HepG2 (cell line): ENCODE measurements around the gene CHST14. TPM values are rescaled to one million over a fixed set of nuclear protein-coding genes. Genes with fewer than 3 reads are reported as not detected.
A peak's percentile ranks its signal among the peaks of the same experiment; 100 is the strongest.

Experiments used
- AKAP8 ChIP-seq: sonication (generic); formaldehyde crosslinking; IDR thresholded peaks from 2 replicates; pipeline ENCODE4 v1.5.1; 2020; ENCODE audit warnings: mild to moderate bottlenecking, missing genetic modification reagents
- ASH2L ChIP-seq: fragments of 300-600, 200-600 bp; sonication (generic); IDR thresholded peaks from 2 replicates; pipeline ENCODE4 v1.7.0; 2017; ENCODE audit warnings: low read depth, mild to moderate bottlenecking, moderate library complexity, mixed read lengths, low read length; ENCODE audit not compliant: insufficient read length
- BCL6 ChIP-seq: IDR thresholded peaks from 2 replicates; pipeline ENCODE4 v1.6.1; 2016; ENCODE audit warnings: missing genetic modification reagents, missing compliant biosample characterization
- CBX2 ChIP-seq, 2 experiments: fragments of 200-600 bp in 1 of 2; sonication (generic); formaldehyde crosslinking in 1 of 2; IDR thresholded peaks; 2 replicates each; pipeline versions ENCODE4 v1.7.0 to v1.8.1; 2018 to 2022; ENCODE audit warnings: low read depth in 2 of 2, low read length in 1 of 2, mild to moderate bottlenecking in 1 of 2, missing genetic modification reagents in 1 of 2
- FOSL1 ChIP-seq: sonication (generic); formaldehyde crosslinking; IDR thresholded peaks from 2 replicates; pipeline ENCODE4 v1.9.0; 2021; ENCODE audit warnings: missing genetic modification reagents, borderline replicate concordance
- HNF4A ChIP-seq: sonication (generic); formaldehyde crosslinking; IDR thresholded peaks from 2 replicates; pipeline ENCODE4 v1.4.0; 2020; ENCODE audit warnings: missing genetic modification reagents
- HOXD1 ChIP-seq: sonication (generic); formaldehyde crosslinking; IDR thresholded peaks from 2 replicates; pipeline ENCODE4 v1.5.0; 2020; ENCODE audit warnings: missing genetic modification reagents
- IKZF5 ChIP-seq: IDR thresholded peaks from 2 replicates; pipeline ENCODE4 v1.6.1; 2018; ENCODE audit warnings: missing genetic modification reagents, mild to moderate bottlenecking, missing compliant biosample characterization
- PCBP1 ChIP-seq: fragments of 200-400 bp; formaldehyde crosslinking; IDR thresholded peaks from 2 replicates; pipeline ENCODE4 v1.6.1; 2017; ENCODE audit warnings: mild to moderate bottlenecking, low read depth, low read length, borderline replicate concordance
- RAD51 ChIP-seq: fragments of 450-650 bp; IDR thresholded peaks from 2 replicates; pipeline ENCODE4 v1.6.1; 2016; ENCODE audit warnings: borderline replicate concordance
- REPIN1 ChIP-seq: sonication (generic); formaldehyde crosslinking; IDR thresholded peaks from 2 replicates; pipeline ENCODE4 v1.8.0; 2022; ENCODE audit warnings: missing genetic modification reagents, low read depth, mild to moderate bottlenecking, borderline replicate concordance
- RFXANK ChIP-seq: IDR thresholded peaks from 2 replicates; pipeline ENCODE4 v1.6.1; 2016
- SAP130 ChIP-seq: IDR thresholded peaks from 2 replicates; pipeline ENCODE4 v1.6.1; 2016; ENCODE audit warnings: low read depth
- SATB2 ChIP-seq: sonication (generic); formaldehyde crosslinking; IDR thresholded peaks from 2 replicates; pipeline ENCODE4 v1.5.0; 2020; ENCODE audit warnings: missing genetic modification reagents
- ZNF251 ChIP-seq: sonication (generic); formaldehyde crosslinking; IDR thresholded peaks from 2 replicates; pipeline ENCODE4 v1.9.0; 2021; ENCODE audit warnings: mild to moderate bottlenecking, missing genetic modification reagents
- ZNF350 ChIP-seq: sonication (generic); formaldehyde crosslinking; IDR thresholded peaks from 2 replicates; pipeline ENCODE4 v1.4.0; 2020; ENCODE audit warnings: mild to moderate bottlenecking, low read depth, missing genetic modification reagents, borderline replicate concordance
- ZNF781 ChIP-seq: sonication (generic); formaldehyde crosslinking; IDR thresholded peaks from 2 replicates; pipeline ENCODE4 v1.5.1; 2020; ENCODE audit warnings: borderline replicate concordance, mild to moderate bottlenecking, missing genetic modification reagents; ENCODE audit errors: not compliant biosample characterization
- polyA plus RNA-seq, 8 experiments: library from polyadenylated mRNA; depleted of rRNA in 3 of 8; stranded (reverse) in 7 of 8; unstranded in 1 of 8; fragments of >200 nt; fragmentation: Illumina TruSeq in 4 of 8; extraction: Trizol in 4 of 8; gene quantifications; 2 replicates each; pipeline versions ENCODE4 v1.2.1 to v1.2.3, GENCODE V29; 2011 to 2016; ENCODE audit warnings: low read depth in 4 of 8, missing spikeins in 1 of 8, mixed read lengths in 1 of 8; ENCODE audit not compliant: insufficient read depth in 1 of 8
- total RNA-seq, 5 experiments: library from RNA; depleted of rRNA; stranded (reverse); fragments of >200 nt; fragmentation: Illumina TruSeq; extraction: Trizol; gene quantifications; 2 replicates each; pipeline ENCODE4 v1.2.3, GENCODE V29; 2016; ENCODE audit warnings: low read depth in 1 of 5
- TF ChIP-seq, protein P1 (sequence below): sonication (generic); formaldehyde crosslinking; IDR thresholded peaks from 2 replicates; pipeline ENCODE4 v1.4.0; 2020; ENCODE audit warnings: missing genetic modification reagents
- TF ChIP-seq, protein P2 (sequence below): sonication (generic); formaldehyde crosslinking; IDR thresholded peaks from 2 replicates; pipeline ENCODE4 v1.5.1; 2020; ENCODE audit warnings: missing genetic modification reagents, mild to moderate bottlenecking, borderline replicate concordance

The CHST14 gene
- total and polyA plus RNA-seq, 2 of the 13 experiments (the other 11 are each of a cell fraction or from before 2014, with no cell fraction given), result 8.9 to 12.4 TPM

GRCh38 chr15:40511472-40512133 lies 40.8 kb downstream of the CHST14 start (continued):
- TF ChIP-seq, protein P1, sequence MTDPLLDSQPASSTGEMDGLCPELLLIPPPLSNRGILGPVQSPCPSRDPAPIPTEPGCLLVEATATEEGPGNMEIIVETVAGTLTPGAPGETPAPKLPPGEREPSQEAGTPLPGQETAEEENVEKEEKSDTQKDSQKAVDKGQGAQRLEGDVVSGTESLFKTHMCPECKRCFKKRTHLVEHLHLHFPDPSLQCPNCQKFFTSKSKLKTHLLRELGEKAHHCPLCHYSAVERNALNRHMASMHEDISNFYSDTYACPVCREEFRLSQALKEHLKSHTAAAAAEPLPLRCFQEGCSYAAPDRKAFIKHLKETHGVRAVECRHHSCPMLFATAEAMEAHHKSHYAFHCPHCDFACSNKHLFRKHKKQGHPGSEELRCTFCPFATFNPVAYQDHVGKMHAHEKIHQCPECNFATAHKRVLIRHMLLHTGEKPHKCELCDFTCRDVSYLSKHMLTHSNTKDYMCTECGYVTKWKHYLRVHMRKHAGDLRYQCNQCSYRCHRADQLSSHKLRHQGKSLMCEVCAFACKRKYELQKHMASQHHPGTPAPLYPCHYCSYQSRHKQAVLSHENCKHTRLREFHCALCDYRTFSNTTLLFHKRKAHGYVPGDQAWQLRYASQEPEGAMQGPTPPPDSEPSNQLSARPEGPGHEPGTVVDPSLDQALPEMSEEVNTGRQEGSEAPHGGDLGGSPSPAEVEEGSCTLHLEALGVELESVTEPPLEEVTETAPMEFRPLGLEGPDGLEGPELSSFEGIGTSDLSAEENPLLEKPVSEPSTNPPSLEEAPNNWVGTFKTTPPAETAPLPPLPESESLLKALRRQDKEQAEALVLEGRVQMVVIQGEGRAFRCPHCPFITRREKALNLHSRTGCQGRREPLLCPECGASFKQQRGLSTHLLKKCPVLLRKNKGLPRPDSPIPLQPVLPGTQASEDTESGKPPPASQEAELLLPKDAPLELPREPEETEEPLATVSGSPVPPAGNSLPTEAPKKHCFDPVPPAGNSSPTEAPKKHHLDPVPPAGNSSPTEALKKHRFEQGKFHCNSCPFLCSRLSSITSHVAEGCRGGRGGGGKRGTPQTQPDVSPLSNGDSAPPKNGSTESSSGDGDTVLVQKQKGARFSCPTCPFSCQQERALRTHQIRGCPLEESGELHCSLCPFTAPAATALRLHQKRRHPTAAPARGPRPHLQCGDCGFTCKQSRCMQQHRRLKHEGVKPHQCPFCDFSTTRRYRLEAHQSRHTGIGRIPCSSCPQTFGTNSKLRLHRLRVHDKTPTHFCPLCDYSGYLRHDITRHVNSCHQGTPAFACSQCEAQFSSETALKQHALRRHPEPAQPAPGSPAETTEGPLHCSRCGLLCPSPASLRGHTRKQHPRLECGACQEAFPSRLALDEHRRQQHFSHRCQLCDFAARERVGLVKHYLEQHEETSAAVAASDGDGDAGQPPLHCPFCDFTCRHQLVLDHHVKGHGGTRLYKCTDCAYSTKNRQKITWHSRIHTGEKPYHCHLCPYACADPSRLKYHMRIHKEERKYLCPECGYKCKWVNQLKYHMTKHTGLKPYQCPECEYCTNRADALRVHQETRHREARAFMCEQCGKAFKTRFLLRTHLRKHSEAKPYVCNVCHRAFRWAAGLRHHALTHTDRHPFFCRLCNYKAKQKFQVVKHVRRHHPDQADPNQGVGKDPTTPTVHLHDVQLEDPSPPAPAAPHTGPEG (CRISPR knock-in tag), result peak; percentile 78
- TF ChIP-seq SAP130 (CRISPR knock-in tag) (peak; percentile 90), HOXD1 (peak; percentile 87), IKZF5 (peak; percentile 86), ZNF781 (no peak), ASH2L (no peak), FOSL1 (CRISPR knock-in tag) (no peak), PCBP1 (no peak), BCL6 (CRISPR knock-in tag) (peak; percentile 93), HNF4A (CRISPR knock-in tag) (peak; percentile 67), AKAP8 (CRISPR knock-in tag) (no peak; the same call in 1 of the 2 replicates), RFXANK (CRISPR knock-in tag) (no peak), ZNF350 (CRISPR knock-in tag) (peak; percentile 67; the same call in 1 of the 2 replicates), RAD51 (no peak), REPIN1 (CRISPR knock-in tag) (peak; percentile 64; the same call in 1 of the 2 replicates), ZNF251 (CRISPR knock-in tag) (no peak), CBX2 (IDR thresholded peaks at IDR 0.05; ENCODE audit: low read depth, low read length) (no peak), CBX2 (CRISPR knock-in tag; IDR thresholded peaks at IDR 0.05; ENCODE audit: low read depth) (peak; percentile 69; the same call in 1 of the 2 replicates), SATB2 (CRISPR knock-in tag) (no peak; the same call in 1 of the 2 replicates)
- TF ChIP-seq, protein P2, sequence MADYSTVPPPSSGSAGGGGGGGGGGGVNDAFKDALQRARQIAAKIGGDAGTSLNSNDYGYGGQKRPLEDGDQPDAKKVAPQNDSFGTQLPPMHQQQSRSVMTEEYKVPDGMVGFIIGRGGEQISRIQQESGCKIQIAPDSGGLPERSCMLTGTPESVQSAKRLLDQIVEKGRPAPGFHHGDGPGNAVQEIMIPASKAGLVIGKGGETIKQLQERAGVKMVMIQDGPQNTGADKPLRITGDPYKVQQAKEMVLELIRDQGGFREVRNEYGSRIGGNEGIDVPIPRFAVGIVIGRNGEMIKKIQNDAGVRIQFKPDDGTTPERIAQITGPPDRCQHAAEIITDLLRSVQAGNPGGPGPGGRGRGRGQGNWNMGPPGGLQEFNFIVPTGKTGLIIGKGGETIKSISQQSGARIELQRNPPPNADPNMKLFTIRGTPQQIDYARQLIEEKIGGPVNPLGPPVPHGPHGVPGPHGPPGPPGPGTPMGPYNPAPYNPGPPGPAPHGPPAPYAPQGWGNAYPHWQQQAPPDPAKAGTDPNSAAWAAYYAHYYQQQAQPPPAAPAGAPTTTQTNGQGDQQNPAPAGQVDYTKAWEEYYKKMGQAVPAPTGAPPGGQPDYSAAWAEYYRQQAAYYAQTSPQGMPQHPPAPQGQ (CRISPR knock-in tag), result no peak
